ENCODE results near the gene GIMAP5. TPM values are rescaled to one million over a fixed set of nuclear protein-coding genes. Genes with fewer than 3 reads are reported as not detected.
"Not testable (repeated sequence)": the region's sequence is repeated elsewhere in the genome, so short reads cannot be mapped to it uniquely, and the experiment has no call there.

Gene GIMAP5
- total RNA-seq, 4 donors from 2014 or later, result 16.8 to 43.3 (median 32.5) TPM

DNA sequence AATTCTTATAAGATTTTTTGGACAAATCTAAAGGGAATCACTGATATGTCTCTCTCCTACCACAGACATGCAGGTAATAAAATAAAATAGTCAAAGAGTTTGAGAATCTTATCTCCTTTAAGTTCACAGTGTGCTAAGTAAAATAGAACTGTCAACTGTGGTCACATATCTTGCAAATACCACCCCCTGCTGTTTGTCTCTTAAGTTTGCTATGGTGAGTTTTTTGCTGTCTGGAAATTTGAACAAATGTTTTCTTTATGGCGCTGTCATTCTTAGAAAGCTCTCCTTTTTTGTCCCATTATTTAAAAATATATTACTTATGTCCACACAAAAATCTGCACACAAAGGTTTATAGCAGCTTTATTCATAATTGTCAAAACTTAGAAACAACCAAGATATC is 19.6 kb downstream of the GIMAP5 start:
- ATAC-seq, result no peak
- Histone ChIP-seq H3K4me1 (peaks cover 0 to 5% (median 0%) of the 10 kb centered on the region in 3 donors), H3K36me3 (no peaks in the 10 kb centered on the region), H3K4me3 (no peak overlapping the region), H3K27ac (no peak overlapping the region), H3K9me3 (peaks cover 0 to 7% (median 0%) of the 10 kb centered on the region in 3 donors), H3K27me3 (no peaks in the 10 kb centered on the region)
- TF ChIP-seq POLR2A (IDR thresholded peaks at IDR 0.05), result no peak
- TF ChIP-seq, protein P1, sequence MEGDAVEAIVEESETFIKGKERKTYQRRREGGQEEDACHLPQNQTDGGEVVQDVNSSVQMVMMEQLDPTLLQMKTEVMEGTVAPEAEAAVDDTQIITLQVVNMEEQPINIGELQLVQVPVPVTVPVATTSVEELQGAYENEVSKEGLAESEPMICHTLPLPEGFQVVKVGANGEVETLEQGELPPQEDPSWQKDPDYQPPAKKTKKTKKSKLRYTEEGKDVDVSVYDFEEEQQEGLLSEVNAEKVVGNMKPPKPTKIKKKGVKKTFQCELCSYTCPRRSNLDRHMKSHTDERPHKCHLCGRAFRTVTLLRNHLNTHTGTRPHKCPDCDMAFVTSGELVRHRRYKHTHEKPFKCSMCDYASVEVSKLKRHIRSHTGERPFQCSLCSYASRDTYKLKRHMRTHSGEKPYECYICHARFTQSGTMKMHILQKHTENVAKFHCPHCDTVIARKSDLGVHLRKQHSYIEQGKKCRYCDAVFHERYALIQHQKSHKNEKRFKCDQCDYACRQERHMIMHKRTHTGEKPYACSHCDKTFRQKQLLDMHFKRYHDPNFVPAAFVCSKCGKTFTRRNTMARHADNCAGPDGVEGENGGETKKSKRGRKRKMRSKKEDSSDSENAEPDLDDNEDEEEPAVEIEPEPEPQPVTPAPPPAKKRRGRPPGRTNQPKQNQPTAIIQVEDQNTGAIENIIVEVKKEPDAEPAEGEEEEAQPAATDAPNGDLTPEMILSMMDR (IDR thresholded peaks at IDR 0.05), result peak in 3 of 4 experiments; percentile 8 to 51 (median 44)
- 36 to 46% methylated on average over 1 of the region's 1 CpG for WGBS, 2 donors (ENCODE audit: low coverage in 1 of 2)

DNA sequence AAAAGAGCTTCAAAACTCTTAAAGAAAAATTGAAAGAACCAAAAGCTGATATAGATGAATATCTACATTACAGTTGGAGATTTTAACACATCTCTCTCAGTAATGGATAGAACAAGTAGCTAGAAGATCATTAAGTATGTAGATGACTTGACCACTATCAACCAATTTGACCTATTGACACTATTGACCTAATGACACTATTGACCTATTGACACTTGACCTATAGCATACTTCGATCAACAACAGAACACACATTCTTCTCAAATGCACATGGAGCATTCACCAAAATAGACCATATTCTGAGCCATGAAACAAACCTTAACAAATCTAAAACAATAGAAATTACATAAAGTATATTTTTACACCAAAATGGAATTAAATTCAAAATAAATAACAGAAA is 22.3 kb downstream of the GIMAP5 start:
- ATAC-seq, result no peak
- peaks cover 0 to 7% (median 0%) of the 10 kb centered on the region in 3 donors for H3K9me3 ChIP-seq

DNA sequence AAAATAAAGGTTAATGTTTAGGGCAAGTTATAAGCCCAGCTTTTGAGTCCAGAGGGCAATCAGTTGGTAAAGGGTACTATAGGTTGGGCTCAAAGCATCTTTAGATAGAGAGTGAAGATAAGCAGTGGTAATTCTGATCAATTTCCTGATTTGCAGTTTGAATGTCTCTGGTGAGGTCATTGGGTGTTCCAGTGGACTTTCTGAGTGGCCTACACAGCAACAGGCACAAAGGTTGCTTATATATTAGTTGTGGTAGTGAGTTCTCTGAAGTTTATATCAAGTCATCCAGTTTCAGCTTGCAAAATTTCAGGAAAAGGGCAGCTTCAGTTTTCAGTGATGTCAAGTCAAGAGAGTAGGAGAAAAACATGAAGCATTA is 29.1 kb downstream of the GIMAP5 start:
- H3K9me3 ChIP-seq, result peaks cover 0 to 4% (median 0%) of the 10 kb centered on the region in 3 donors
- H3K27ac ChIP-seq, result no peak overlapping the region
- no peaks in the 10 kb centered on the region for H3K36me3 ChIP-seq
- H3K4me3 ChIP-seq, result no peak overlapping the region
- TF ChIP-seq, protein P1 (IDR thresholded peaks at IDR 0.05), result no peak
- TF ChIP-seq POLR2A (IDR thresholded peaks at IDR 0.05) (no peak), POLR2AphosphoS5 (IDR thresholded peaks at IDR 0.05) (no peak), EP300 (IDR thresholded peaks at IDR 0.05) (no peak)
- H3K27me3 ChIP-seq, result no peaks in the 10 kb centered on the region
- no peaks in the 10 kb centered on the region for H3K4me1 ChIP-seq
- ATAC-seq, result no peak

More for the DNA sequence above, 22.3 kb downstream of the GIMAP5 start:
- Histone ChIP-seq H3K36me3 (no peaks in the 10 kb centered on the region), H3K27ac (no peak overlapping the region), H3K27me3 (no peaks in the 10 kb centered on the region), H3K4me1 (no peaks in the 10 kb centered on the region), H3K4me3 (no peak overlapping the region)
- WGBS, 2 donors (ENCODE audit: low coverage in 1 of 2), result 63 to 67% methylated on average over 1 of the region's 1 CpG
- TF ChIP-seq POLR2AphosphoS5 (IDR thresholded peaks at IDR 0.05), result no peak
- TF ChIP-seq EP300 (IDR thresholded peaks at IDR 0.05), result no peak
- TF ChIP-seq, protein P1 (IDR thresholded peaks at IDR 0.05), result no peak
- TF ChIP-seq POLR2A (IDR thresholded peaks at IDR 0.05), result no peak

DNA sequence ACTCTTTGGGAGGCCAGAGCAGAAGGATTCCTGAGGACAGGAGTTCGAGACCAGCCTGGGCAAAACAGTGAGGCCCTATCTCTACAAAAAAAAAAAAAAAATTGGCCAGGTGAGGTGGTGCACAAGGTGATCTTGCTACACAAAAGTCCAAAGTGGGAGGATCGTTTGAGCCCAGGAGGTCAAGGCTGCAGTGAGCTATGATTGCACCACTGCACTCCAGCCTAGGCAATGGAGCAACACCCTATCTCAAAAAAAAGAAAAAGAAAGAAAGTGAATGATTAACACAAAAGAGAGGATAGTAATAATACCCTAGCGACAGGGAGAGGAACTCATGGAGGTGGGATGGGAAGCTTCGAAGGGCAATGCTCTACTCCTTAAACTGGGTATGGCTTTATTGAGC is 32.5 kb downstream of the GIMAP5 start:
- no peaks in the 10 kb centered on the region for H3K36me3 ChIP-seq
- no peaks in the 10 kb centered on the region for H3K27me3 ChIP-seq
- peaks cover 0 to 12% (median 0%) of the 10 kb centered on the region in 3 donors for H3K9me3 ChIP-seq
- no peak overlapping the region for H3K4me3 ChIP-seq
- no peak overlapping the region for H3K27ac ChIP-seq
- WGBS, 2 donors (ENCODE audit: low coverage in 1 of 2), result 60 to 80% methylated on average over 1 to 4 of the region's 4 CpGs
- TF ChIP-seq POLR2AphosphoS5 (IDR thresholded peaks at IDR 0.05), result no peak
- TF ChIP-seq POLR2A (IDR thresholded peaks at IDR 0.05), result no peak
- TF ChIP-seq, protein P1 (IDR thresholded peaks at IDR 0.05), result no peak
- H3K4me1 ChIP-seq, result no peaks in the 10 kb centered on the region
- ATAC-seq, result no peak

DNA sequence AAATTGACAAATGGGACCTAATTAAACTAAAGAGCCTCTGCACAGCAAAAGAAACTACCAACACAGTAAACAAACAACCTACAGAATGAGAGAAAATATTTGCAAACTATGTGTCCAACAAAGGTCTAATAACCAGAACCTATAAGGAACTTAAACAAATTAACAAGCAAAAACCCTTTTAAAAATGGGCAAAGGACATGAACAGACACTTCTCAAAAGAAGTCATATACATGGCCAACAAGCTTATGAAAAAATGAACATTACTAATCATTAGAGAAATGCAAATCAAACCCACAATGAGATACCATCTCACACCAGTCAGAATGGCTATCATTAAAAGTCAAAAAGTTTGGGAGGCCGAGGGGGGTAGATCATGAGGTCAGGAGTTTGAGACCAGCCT is 36.9 kb downstream of the GIMAP5 start:
- H3K36me3 ChIP-seq, H3K27ac ChIP-seq, H3K4me1 ChIP-seq, ATAC-seq, H3K27me3 ChIP-seq, H3K4me3 ChIP-seq: not testable (repeated sequence)
- 86 to 100% methylated on average over 1 of the region's 1 CpG for WGBS, 2 donors (ENCODE audit: low coverage in 1 of 2)
- H3K9me3 ChIP-seq, result peaks cover 0 to 12% (median 0%) of the 10 kb centered on the region in 3 donors

All from gastroesophageal sphincter (tissue), 4 donors.